ENCODE data around the gene BMPR1B.

The BMPR1B gene

GRCh38 chr4:95018785-95019184 lies 261.0 kb downstream of the BMPR1B start:
- no peak for TF ChIP-seq CTCF (conservative IDR thresholded peaks at IDR 0.05; ENCODE audit: low read depth, low read length)
- Histone ChIP-seq H3K4me3 (IDR thresholded peaks at IDR 0.05; ENCODE audit: insufficient read depth, low read depth, low read length) (no peak overlapping the region), H3K9ac (no peak overlapping the region)

GRCh38 chr4:95020521-95020920 lies 262.8 kb downstream of the BMPR1B start:
- no peaks in the 10 kb centered on the region for H3K27me3 ChIP-seq (ENCODE audit: insufficient read depth, low read depth)
- H3K4me2 ChIP-seq = no peak overlapping the region
- H3K4me1 ChIP-seq (ENCODE audit: low read depth, poor library complexity, severe bottlenecking) = no peaks in the 10 kb centered on the region
- no peak overlapping the region for H3K9ac ChIP-seq
- H3K79me2 ChIP-seq (ENCODE audit: insufficient read depth, low read depth) = no peaks in the 10 kb centered on the region
- no peaks in the 10 kb centered on the region for H3K36me3 ChIP-seq (ENCODE audit: insufficient read depth)
- no peak for TF ChIP-seq CTCF (conservative IDR thresholded peaks at IDR 0.05; ENCODE audit: low read depth, low read length)
- H4K20me1 ChIP-seq (ENCODE audit: insufficient read depth) = no peaks in the 10 kb centered on the region
- no peak overlapping the region for H3K4me3 ChIP-seq (IDR thresholded peaks at IDR 0.05; ENCODE audit: insufficient read depth, low read depth, low read length)
- H3K27ac ChIP-seq = no peak overlapping the region
- no peak overlapping the region for H2AFZ ChIP-seq (ENCODE audit: low read depth)

More at GRCh38 chr4:95018785-95019184, 261.0 kb downstream of the BMPR1B start:
- Histone ChIP-seq H3K79me2 (ENCODE audit: insufficient read depth, low read depth) (no peaks in the 10 kb centered on the region), H3K27ac (no peak overlapping the region), H3K4me1 (ENCODE audit: low read depth, poor library complexity, severe bottlenecking) (no peaks in the 10 kb centered on the region), H4K20me1 (ENCODE audit: insufficient read depth) (no peaks in the 10 kb centered on the region), H2AFZ (ENCODE audit: low read depth) (no peak overlapping the region), H3K36me3 (ENCODE audit: insufficient read depth) (no peaks in the 10 kb centered on the region), H3K27me3 (ENCODE audit: insufficient read depth, low read depth) (no peaks in the 10 kb centered on the region), H3K4me2 (no peak overlapping the region)

- H2AFZ ChIP-seq (ENCODE audit: low read depth) = no peak overlapping the region
- no peaks in the 10 kb centered on the region for H3K36me3 ChIP-seq (ENCODE audit: insufficient read depth)
- no peak overlapping the region for H3K4me3 ChIP-seq (IDR thresholded peaks at IDR 0.05; ENCODE audit: insufficient read depth, low read depth, low read length)
- no peak overlapping the region for H3K27ac ChIP-seq
- H3K79me2 ChIP-seq (ENCODE audit: insufficient read depth, low read depth) = no peaks in the 10 kb centered on the region
- H4K20me1 ChIP-seq (ENCODE audit: insufficient read depth) = no peaks in the 10 kb centered on the region
- no peaks in the 10 kb centered on the region for H3K27me3 ChIP-seq (ENCODE audit: insufficient read depth, low read depth)
- no peaks in the 10 kb centered on the region for H3K4me1 ChIP-seq (ENCODE audit: low read depth, poor library complexity, severe bottlenecking)
- no peak overlapping the region for H3K9ac ChIP-seq
- H3K4me2 ChIP-seq = no peak overlapping the region
- TF ChIP-seq CTCF (conservative IDR thresholded peaks at IDR 0.05; ENCODE audit: low read depth, low read length) = no peak
Measured at GRCh38 chr4:95021099-95021498, 263.3 kb downstream of the BMPR1B start.

GRCh38 chr4:95023110-95023509 lies 265.4 kb downstream of the BMPR1B start:
- TF ChIP-seq CTCF (conservative IDR thresholded peaks at IDR 0.05; ENCODE audit: low read depth, low read length) = no peak
- H3K4me3 ChIP-seq (IDR thresholded peaks at IDR 0.05; ENCODE audit: insufficient read depth, low read depth, low read length) = no peak overlapping the region
- H3K4me2 ChIP-seq = no peak overlapping the region
- no peaks in the 10 kb centered on the region for H3K36me3 ChIP-seq (ENCODE audit: insufficient read depth)
- H3K27me3 ChIP-seq (ENCODE audit: insufficient read depth, low read depth) = no peaks in the 10 kb centered on the region
- H3K4me1 ChIP-seq (ENCODE audit: low read depth, poor library complexity, severe bottlenecking) = no peaks in the 10 kb centered on the region
- H3K27ac ChIP-seq = no peak overlapping the region
- H4K20me1 ChIP-seq (ENCODE audit: insufficient read depth) = no peaks in the 10 kb centered on the region
- no peak overlapping the region for H2AFZ ChIP-seq (ENCODE audit: low read depth)
- no peaks in the 10 kb centered on the region for H3K79me2 ChIP-seq (ENCODE audit: insufficient read depth, low read depth)
- no peak overlapping the region for H3K9ac ChIP-seq

All from KMS-11 (cell line).